Subcutaneous adipose tissue (tissue), 4 donors: ENCODE data around the gene PHETA1. TPM values are rescaled to one million over a fixed set of nuclear protein-coding genes. Genes with fewer than 3 reads are reported as not detected.

Source experiments
- total RNA-seq, 4 donors: library from RNA; depleted of rRNA; stranded (reverse); fragments of >200 nt; gene quantifications; one replicate each; pipeline ENCODE4 v1.1.0, GENCODE V29; 2016
- TF ChIP-seq, protein P1 (sequence below): fragments of 450-650 bp; IDR thresholded peaks from one replicate; pipeline ENCODE4 v1.5.1; 2016; ENCODE audit warnings: low read depth, mild to moderate bottlenecking, control low read depth, antibody characterized with exemption, moderate library complexity

PHETA1 gene
- total RNA-seq, 4 donors from 2014 or later: 2.8 to 14.1 (median 7.1) TPM

DNA sequence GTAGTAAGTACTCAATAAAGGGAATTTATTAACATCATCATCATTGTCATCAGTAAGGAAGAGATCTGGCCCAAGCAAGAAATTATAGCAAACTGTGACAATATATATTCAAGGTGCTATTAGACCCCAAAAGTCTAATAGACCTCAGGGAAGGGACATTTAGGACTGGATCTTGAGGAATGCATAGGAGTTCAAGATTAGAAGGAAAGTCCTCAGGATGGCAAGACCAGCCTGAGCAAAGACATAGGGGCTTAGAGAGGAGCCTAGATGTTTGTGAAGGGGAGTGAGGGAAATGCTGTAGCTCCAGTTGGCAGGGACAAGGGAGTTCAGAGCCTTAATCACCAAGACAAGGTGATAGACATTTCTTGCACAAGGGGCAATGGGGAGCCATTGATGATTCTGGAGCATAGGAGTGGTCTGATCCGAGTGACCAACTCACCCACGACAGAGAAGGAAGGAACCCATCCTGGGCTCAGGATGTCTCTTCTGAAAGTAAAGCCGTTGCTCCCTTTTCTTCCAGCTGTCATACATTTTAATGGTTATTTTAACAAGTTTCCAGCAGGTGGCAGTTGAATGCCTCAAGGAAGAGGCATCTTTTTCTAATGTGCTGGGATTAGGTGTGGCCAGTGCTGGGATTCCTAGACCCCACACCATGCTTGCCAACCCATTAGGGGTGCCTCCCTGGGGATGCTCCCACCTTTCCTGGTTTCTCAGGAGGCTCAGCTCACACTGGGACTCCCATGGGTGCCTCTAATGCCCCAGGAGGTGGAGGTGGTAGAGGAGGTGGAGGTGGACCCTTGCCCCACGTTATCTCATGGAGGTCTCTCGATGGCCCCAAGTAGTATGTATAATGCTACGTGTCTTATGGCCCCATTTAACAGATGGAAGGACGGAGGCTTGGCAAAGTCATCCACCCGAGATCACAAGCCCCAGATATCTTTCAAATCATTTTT, 37.8 kb downstream of the PHETA1 start:
- TF ChIP-seq, protein P1, sequence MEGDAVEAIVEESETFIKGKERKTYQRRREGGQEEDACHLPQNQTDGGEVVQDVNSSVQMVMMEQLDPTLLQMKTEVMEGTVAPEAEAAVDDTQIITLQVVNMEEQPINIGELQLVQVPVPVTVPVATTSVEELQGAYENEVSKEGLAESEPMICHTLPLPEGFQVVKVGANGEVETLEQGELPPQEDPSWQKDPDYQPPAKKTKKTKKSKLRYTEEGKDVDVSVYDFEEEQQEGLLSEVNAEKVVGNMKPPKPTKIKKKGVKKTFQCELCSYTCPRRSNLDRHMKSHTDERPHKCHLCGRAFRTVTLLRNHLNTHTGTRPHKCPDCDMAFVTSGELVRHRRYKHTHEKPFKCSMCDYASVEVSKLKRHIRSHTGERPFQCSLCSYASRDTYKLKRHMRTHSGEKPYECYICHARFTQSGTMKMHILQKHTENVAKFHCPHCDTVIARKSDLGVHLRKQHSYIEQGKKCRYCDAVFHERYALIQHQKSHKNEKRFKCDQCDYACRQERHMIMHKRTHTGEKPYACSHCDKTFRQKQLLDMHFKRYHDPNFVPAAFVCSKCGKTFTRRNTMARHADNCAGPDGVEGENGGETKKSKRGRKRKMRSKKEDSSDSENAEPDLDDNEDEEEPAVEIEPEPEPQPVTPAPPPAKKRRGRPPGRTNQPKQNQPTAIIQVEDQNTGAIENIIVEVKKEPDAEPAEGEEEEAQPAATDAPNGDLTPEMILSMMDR: no peak

DNA sequence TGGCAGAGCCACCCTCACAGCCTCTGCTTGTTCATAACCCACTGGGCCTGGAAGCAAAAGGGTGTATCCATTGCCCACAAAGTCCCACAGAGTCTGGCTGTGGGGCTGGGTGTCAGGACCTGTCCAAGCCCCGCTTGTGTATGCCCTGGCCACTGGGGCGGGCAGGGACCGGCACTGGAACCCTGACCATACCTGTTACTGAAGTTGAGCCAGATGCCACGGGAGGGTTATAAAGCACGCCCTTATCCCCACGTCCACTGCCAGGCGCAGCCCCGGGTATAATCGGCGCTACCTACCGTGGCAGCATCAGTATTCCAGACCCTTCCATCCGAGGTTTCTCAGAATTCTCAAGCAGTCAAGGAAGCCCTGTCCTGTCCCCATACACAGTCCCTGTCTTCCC, 40.8 kb downstream of the PHETA1 start:
- TF ChIP-seq, protein P1: no peak

DNA sequence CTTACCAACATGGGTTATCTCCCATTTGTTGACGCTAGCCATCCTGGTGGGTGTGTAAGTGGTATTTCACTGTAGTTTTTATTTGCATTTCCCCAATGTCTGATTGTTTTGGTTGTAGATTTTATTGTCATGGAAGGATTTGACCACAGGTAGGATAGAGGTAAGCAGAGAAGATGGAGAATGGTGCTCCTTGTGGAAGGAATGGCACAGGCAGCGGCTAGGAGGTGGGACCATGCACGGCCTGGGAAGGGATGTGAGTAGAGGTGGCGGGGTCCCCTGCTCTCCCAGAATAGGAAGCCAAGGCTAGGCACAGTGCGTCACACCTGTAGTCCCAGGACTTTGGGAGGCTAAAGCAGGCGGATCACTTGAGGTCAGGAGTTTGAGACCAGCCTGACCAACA, 41.4 kb downstream of the PHETA1 start:
- TF ChIP-seq, protein P1: no peak

DNA sequence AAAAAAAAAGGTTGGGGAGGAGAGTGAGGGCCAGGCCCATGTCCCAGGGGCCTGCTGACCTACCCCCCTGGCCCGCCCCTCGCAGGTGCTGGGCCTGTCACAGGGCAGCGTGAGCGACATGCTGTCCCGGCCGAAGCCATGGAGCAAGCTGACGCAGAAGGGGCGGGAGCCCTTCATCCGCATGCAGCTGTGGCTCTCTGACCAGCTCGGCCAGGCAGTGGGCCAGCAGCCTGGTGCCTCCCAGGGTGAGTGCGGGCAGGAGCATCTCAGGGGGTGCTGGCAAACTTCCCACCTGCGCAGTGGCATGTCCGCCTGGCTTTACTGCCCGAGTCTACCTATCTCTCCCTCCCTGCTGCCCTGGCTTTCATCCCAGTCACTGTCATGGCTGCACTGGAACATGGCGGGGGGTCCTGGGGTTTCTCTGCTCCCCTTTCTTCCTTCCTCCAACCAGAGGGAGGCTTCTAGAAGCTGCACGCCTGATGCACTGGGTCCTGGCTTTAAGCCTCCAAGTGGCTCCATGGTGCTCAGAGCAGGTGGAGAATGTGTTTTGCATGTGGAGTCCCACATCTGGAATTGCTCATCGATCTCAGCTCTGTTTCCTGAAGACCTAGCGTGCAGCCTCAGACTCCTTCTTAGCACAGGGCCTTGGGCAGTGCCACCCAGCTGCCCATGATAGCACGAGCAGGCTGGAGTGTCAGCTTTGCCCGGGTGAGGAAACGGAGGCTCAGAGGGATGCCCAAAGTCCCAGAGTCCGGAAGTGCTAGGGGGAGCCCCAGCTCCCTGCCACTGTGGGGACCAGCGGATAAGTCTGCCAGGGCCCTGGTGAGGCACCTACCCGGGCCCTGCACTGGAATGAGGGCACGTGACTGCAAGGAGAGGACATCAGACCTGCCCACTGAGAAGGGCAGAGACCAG, 46.3 kb downstream of the PHETA1 start:
- TF ChIP-seq, protein P1: no peak

DNA sequence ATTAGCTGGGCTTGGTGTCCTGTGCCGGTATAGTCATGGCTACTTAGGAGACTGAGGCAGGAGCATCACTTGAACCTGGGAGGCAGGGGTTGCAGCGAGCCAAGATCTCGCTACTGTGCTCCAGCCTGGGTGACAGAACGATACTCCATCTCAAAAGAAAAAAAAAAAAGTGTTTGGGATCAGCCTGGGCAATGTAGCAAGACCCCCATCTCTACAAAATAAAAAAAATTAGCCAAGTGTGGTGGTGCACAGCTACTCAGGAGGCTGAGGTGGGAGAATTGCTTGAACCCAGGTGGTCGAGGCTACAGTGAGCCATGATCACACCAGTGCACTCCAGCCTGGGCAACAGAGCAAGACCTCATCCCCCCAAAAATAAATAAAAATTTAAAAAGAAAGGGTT, 47.6 kb downstream of the PHETA1 start:
- TF ChIP-seq, protein P1: no peak

DNA sequence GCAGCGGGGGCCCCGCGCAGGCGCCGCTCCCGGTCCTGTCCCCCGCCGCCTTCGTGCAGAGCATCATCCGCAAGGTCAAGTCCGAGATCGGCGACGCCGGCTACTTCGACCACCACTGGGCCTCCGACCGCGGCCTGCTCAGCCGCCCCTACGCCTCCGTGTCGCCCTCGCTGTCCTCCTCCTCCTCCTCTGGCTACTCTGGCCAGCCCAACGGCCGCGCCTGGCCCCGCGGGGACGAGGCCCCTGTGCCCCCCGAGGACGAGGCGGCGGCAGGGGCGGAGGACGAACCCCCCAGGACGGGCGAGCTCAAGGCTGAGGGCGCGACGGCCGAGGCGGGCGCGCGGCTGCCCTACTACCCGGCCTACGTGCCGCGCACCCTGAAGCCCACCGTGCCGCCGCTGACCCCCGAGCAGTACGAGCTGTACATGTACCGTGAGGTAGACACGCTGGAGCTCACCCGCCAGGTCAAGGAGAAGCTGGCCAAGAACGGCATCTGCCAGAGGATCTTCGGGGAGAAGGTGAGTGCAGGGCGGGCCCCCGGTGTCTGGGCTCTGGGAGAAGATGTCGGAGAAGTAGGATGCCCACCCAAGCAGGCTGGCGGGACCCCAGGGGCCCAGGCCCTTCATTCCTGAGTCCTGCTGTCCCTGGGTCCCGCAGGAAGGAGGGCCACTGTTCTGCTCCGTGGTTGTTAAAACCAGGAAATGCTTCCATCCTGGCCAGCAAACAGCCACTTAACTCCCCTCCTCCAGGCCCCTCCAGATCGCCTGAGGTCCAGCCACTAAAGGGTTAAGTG, 48.4 kb downstream of the PHETA1 start:
- TF ChIP-seq, protein P1: no peak
